Parathyroid adenoma (tissue), 2 donors: ENCODE results near the gene TMEM135.

Experiments used
- H2AFZ ChIP-seq: fragments of 300-600 bp; sonication (generic); one replicate; pipeline ENCODE4 v1.7.0; 2017; ENCODE audit warnings: antibody characterized with exemption, mild to moderate bottlenecking
- H3K27ac ChIP-seq: fragments of 300-600 bp; sonication (generic); one replicate; pipeline ENCODE4 v1.7.0; 2017
- H3K27me3 ChIP-seq: fragments of 300-600 bp; sonication (generic); one replicate; pipeline ENCODE4 v1.7.0; 2017; ENCODE audit warnings: low read length; ENCODE audit not compliant: control insufficient read depth, insufficient read depth
- H3K36me3 ChIP-seq: fragments of 300-600 bp; sonication (generic); one replicate; pipeline ENCODE4 v1.7.0; 2017; ENCODE audit warnings: low read length; ENCODE audit not compliant: control insufficient read depth, insufficient read depth
- H3K4me1 ChIP-seq: fragments of 300-600 bp; sonication (generic); one replicate; pipeline ENCODE4 v1.7.0; 2017; ENCODE audit warnings: control low read depth
- H3K4me2 ChIP-seq: fragments of 300-600 bp; sonication (generic); one replicate; pipeline ENCODE4 v1.7.0; 2017; ENCODE audit warnings: low read length
- H3K4me3 ChIP-seq: fragments of 300-600 bp; sonication (generic); one replicate; pipeline ENCODE4 v1.7.0; 2017; ENCODE audit warnings: low read depth, low read length
- H3K79me2 ChIP-seq: fragments of 300-600 bp; sonication (generic); one replicate; pipeline ENCODE4 v1.7.0; 2017; ENCODE audit warnings: control low read depth
- H3K9ac ChIP-seq: fragments of 300-600 bp; sonication (generic); one replicate; pipeline ENCODE4 v1.7.0; 2017; ENCODE audit warnings: mild to moderate bottlenecking
- H3K9me3 ChIP-seq: fragments of 300-600 bp; sonication (generic); one replicate; pipeline ENCODE4 v1.7.0; 2017; ENCODE audit warnings: low read length; ENCODE audit not compliant: control insufficient read depth
- CTCF ChIP-seq: fragments of 300-600 bp; sonication (generic); IDR thresholded peaks from one replicate; pipeline ENCODE4 v1.7.0; 2017; ENCODE audit warnings: antibody characterized with exemption, mild to moderate bottlenecking
- donor health status: primary hyperparathyroidism.

TMEM135 gene

DNA sequence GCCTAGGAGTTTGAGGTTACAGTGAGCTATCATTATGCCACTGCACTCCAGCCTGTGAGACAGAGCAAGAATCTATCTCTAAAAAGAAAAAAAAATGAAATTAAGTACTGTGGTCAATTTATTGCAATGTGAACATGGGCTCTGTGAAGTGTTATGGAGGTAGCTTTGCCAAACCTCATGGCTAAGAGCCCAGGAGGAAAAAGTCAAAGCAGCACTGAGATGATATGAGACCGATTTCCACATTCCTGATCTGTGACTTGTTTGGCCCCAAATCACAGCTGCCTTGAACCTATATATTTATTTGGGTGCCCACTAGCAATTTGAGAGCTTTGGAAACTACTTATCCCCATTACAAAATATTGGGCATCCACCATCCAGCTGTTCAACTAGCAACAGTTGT lies 29.8 kb upstream of the TMEM135 start:
- H3K9me3 ChIP-seq, result no peaks in the 10 kb centered on the region
- peaks cover 4% of the 10 kb centered on the region for H3K4me1 ChIP-seq
- no peak overlapping the region for H2AFZ ChIP-seq
- no peak overlapping the region for H3K9ac ChIP-seq
- H3K4me3 ChIP-seq, result no peak overlapping the region
- no peaks in the 10 kb centered on the region for H3K79me2 ChIP-seq
- H3K27ac ChIP-seq, result no peak overlapping the region
- no peak for TF ChIP-seq CTCF
- H3K36me3 ChIP-seq, result no peaks in the 10 kb centered on the region
- H3K27me3 ChIP-seq, result no peaks in the 10 kb centered on the region
- H3K4me2 ChIP-seq, result no peak overlapping the region

GRCh38 chr11:87012089-87012488 lies 25.6 kb upstream of the TMEM135 start:
- no peak for TF ChIP-seq CTCF
- H3K27me3 ChIP-seq, result no peaks in the 10 kb centered on the region

GRCh38 chr11:87012673-87013072 lies 25.1 kb upstream of the TMEM135 start:
- H3K27me3 ChIP-seq, result no peaks in the 10 kb centered on the region
- no peak for TF ChIP-seq CTCF
- no peaks in the 10 kb centered on the region for H3K79me2 ChIP-seq
- no peaks in the 10 kb centered on the region for H3K36me3 ChIP-seq
- H3K4me1 ChIP-seq, result no peaks in the 10 kb centered on the region
- H3K9me3 ChIP-seq, result no peaks in the 10 kb centered on the region
- H2AFZ ChIP-seq, result no peak overlapping the region
- H3K4me3 ChIP-seq, result no peak overlapping the region
- H3K9ac ChIP-seq, result no peak overlapping the region
- no peak overlapping the region for H3K4me2 ChIP-seq
- no peak overlapping the region for H3K27ac ChIP-seq

More at GRCh38 chr11:87012089-87012488, 25.6 kb upstream of the TMEM135 start:
- Histone ChIP-seq H3K79me2 (no peaks in the 10 kb centered on the region), H3K4me1 (no peaks in the 10 kb centered on the region), H2AFZ (no peak overlapping the region), H3K4me3 (no peak overlapping the region), H3K9me3 (no peaks in the 10 kb centered on the region), H3K27ac (no peak overlapping the region), H3K36me3 (no peaks in the 10 kb centered on the region), H3K9ac (no peak overlapping the region), H3K4me2 (no peak overlapping the region)

DNA sequence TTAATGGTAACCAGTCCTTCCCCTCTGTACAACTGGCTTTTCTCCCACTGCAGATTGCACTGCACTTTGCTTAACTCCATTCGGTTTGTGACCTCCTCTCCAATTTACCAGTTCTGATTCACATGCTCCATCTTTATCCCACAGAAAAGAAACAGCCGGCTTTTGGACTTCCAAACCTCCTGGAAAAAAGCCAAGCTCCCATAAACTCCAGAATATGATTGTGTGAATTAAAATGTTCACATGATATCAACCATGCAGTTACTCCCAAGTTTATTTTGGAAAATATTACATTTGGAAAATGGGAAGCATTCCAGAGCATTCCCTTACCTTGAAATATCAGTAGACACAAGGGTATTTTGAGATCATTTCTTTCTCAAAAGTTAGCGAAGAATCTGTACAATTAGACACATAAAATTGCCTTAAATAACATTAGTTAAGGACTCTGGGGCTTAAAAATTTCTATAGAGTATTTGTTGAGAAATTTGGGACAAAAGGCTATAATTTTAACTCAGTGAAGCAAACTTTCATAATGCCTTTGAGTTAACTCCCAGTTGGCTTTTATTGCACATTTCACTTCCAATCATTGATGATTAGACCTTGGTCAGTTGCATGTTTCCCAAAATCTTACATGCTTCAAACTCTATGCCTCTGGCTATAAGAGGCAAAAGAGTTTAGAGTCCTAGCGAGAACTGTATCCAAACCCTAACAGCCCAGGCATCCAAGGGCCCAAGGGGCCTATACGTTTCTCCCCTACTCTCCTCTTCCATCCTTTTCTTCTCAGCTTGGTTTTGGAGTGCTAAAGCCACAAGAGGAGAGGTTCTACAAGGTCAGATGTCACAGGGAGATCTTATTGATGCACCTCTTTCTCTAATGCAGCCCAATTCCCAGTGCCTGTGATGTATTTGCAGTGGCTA lies 23.6 kb upstream of the TMEM135 start:
- Histone ChIP-seq H2AFZ (no peak overlapping the region), H3K9ac (no peak overlapping the region), H3K9me3 (no peaks in the 10 kb centered on the region), H3K4me1 (no peaks in the 10 kb centered on the region), H3K4me3 (no peak overlapping the region), H3K27me3 (no peaks in the 10 kb centered on the region), H3K4me2 (no peak overlapping the region), H3K79me2 (no peaks in the 10 kb centered on the region), H3K36me3 (no peaks in the 10 kb centered on the region), H3K27ac (no peak overlapping the region)
- no peak for TF ChIP-seq CTCF

GRCh38 chr11:87015645-87016044 lies 22.1 kb upstream of the TMEM135 start:
- H3K4me2 ChIP-seq, result no peak overlapping the region
- no peak for TF ChIP-seq CTCF
- no peaks in the 10 kb centered on the region for H3K27me3 ChIP-seq
- H2AFZ ChIP-seq, result no peak overlapping the region
- no peak overlapping the region for H3K9ac ChIP-seq
- no peak overlapping the region for H3K4me3 ChIP-seq
- no peaks in the 10 kb centered on the region for H3K79me2 ChIP-seq
- no peak overlapping the region for H3K27ac ChIP-seq
- no peaks in the 10 kb centered on the region for H3K4me1 ChIP-seq
- H3K9me3 ChIP-seq, result no peaks in the 10 kb centered on the region
- H3K36me3 ChIP-seq, result no peaks in the 10 kb centered on the region
